Thyroid gland (tissue), 4 donors: Measurements from ENCODE around the gene GUCY2C. TPM values are rescaled to one million over a fixed set of nuclear protein-coding genes. Genes with fewer than 3 reads are reported as not detected.
"Not testable (repeated sequence)": the region's sequence is repeated elsewhere in the genome, so short reads cannot be mapped to it uniquely, and the experiment has no call there.

Source experiments
- DNase-seq, 2 donors: peaks; one replicate each; pipeline ENCODE4 v3.0.0-alpha.2; 2019
- H3K27ac ChIP-seq, 3 donors: fragments of 200-600 bp; sonication (generic); 1 replicate in 2 of 3; 2 replicates in 1 of 3; pipeline ENCODE4 v1.5.1; 2016 to 2019; ENCODE audit warnings: mild to moderate bottlenecking in 1 of 3, moderate library complexity in 1 of 3
- H3K27me3 ChIP-seq: fragments of 200-600 bp; sonication (generic); one replicate; pipeline ENCODE4 v1.5.1; 2019
- H3K36me3 ChIP-seq, 2 donors: fragments of 200-600 bp; sonication (generic); one replicate each; pipeline ENCODE4 v1.5.1; 2016 to 2019
- H3K4me1 ChIP-seq, 2 donors: fragments of 200-600 bp; sonication (generic); one replicate each; pipeline ENCODE4 v1.5.1; 2017 to 2019
- H3K4me3 ChIP-seq, 3 donors: fragments of 200-600 bp; sonication (generic); replicated peaks in 1 of 3; 1 replicate in 2 of 3; 2 replicates in 1 of 3; pipeline ENCODE4 v1.5.1; 2016; ENCODE audit warnings: mild to moderate bottlenecking in 1 of 3
- H3K9me3 ChIP-seq: fragments of 200-600 bp; sonication (generic); one replicate; pipeline ENCODE4 v1.5.1; 2017
- POLR2A ChIP-seq, 2 donors: fragments of 450-650 bp; IDR thresholded peaks; one replicate each; pipeline ENCODE4 v1.6.1; 2017; ENCODE audit warnings: antibody characterized with exemption in 2 of 2, mild to moderate bottlenecking in 2 of 2, moderate library complexity in 1 of 2
- WGBS, 2 donors: methylation state at CpG; one replicate each; pipeline ENCODE4 v1.1.5; 2017; 5-methylcytosine and 5-hydroxymethylcytosine counted together
- intact Hi-C: fragments of 100-400 bp; cut with DNase I; formaldehyde crosslinking; loops from one replicate; pipeline ENCODE4 v1.15.1; 2023
- total RNA-seq, 4 donors: library from RNA; depleted of rRNA; stranded (reverse); fragments of >200 nt; gene quantifications; one replicate each; pipeline ENCODE4 v1.2.3, GENCODE V29; 2016
- TF ChIP-seq, protein P1 (sequence below), 6 experiments: fragments of 200-600 bp in 3 of 6; fragments of 450-650 bp in 3 of 6; sonication (generic) in 3 of 6; IDR thresholded peaks; one replicate each; pipeline ENCODE4 v1.5.1; 2016 to 2019; ENCODE audit warnings: antibody characterized with exemption in 6 of 6, mild to moderate bottlenecking in 2 of 6, inconsistent platforms in 1 of 6, moderate library complexity in 1 of 6

The GUCY2C gene
- total RNA-seq, 4 donors from 2014 or later = not detected

DNA sequence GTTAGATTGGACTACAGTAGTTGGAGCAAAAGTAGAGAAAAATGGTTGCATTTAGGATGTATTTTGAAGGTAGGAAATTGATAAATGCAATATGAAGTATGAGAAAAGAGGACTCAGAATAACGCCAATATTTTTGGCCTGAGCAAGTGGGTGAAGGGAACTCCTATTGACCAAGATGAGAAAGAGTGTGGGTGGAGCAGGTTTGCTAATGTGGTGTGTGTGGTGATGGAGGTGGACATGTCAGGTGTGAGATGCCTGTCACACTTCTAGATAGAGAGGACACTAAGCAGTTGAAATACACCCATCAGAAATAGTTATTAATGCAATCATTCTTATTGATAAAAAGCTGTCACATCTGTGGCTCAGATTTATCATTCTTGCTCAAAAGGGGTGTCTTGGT lies 7.3 kb downstream of the GUCY2C start:
- no peak overlapping the region for H3K4me3 ChIP-seq
- intact Hi-C loops = no loop called here
- no peaks in the 10 kb centered on the region for H3K36me3 ChIP-seq
- no peak overlapping the region for H3K27ac ChIP-seq
- no peak for TF ChIP-seq POLR2A (IDR thresholded peaks at IDR 0.05)
- TF ChIP-seq, protein P1, sequence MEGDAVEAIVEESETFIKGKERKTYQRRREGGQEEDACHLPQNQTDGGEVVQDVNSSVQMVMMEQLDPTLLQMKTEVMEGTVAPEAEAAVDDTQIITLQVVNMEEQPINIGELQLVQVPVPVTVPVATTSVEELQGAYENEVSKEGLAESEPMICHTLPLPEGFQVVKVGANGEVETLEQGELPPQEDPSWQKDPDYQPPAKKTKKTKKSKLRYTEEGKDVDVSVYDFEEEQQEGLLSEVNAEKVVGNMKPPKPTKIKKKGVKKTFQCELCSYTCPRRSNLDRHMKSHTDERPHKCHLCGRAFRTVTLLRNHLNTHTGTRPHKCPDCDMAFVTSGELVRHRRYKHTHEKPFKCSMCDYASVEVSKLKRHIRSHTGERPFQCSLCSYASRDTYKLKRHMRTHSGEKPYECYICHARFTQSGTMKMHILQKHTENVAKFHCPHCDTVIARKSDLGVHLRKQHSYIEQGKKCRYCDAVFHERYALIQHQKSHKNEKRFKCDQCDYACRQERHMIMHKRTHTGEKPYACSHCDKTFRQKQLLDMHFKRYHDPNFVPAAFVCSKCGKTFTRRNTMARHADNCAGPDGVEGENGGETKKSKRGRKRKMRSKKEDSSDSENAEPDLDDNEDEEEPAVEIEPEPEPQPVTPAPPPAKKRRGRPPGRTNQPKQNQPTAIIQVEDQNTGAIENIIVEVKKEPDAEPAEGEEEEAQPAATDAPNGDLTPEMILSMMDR (IDR thresholded peaks at IDR 0.05) = no peak
- no peaks in the 10 kb centered on the region for H3K4me1 ChIP-seq
- no peak for DNase-seq
- H3K27me3 ChIP-seq = no peaks in the 10 kb centered on the region
- H3K9me3 ChIP-seq = no peaks in the 10 kb centered on the region
- WGBS, 2 donors = 96 to 97% methylated on average over 1 of the region's 1 CpG

DNA sequence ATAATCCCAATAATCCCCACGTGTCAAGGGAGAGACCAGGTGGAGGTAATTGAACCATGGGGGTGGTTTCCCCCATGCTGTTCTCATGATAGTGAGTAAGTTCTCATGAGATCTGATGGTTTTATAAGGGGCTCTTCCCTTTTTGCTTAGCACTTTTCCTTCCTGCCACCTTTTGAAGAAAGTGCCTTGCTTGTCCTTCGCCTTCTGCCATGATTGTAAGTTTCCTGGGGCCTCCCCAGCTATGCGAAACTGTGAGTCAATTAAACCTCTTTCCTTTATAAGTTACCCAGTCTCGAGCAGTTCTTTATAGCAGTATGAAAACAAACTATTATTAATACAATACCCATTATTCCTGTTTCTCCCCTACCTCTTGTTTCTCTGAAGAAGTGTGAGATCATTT lies 14.2 kb downstream of the GUCY2C start:
- DNase-seq, intact Hi-C loops, H3K27me3 ChIP-seq, H3K9me3 ChIP-seq, H3K4me1 ChIP-seq, H3K36me3 ChIP-seq, H3K4me3 ChIP-seq, H3K27ac ChIP-seq: not testable (repeated sequence)
- 83 to 84% methylated on average over 4 of the region's 4 CpGs for WGBS, 2 donors

DNA sequence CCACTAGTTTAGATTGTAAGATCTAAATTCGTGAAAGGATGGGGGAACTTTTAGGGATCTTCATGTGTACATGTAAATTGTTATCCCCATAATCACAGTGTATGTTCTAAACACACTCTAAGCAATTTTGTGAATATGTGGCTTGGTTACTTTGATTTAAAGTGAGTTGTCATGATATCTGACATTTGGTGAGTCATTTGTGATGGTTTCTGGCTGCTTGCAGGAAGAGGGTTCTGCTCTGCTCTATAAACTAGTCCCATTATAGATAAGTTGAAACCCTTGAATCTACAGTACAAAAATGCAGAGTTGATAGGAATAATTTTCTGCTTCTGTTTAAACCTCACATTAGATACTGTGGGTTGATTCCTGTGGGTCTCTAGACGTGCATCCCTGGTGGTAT lies 14.8 kb downstream of the GUCY2C start:
- Histone ChIP-seq H3K4me3 (no peak overlapping the region), H3K4me1 (no peaks in the 10 kb centered on the region), H3K27ac (no peak overlapping the region), H3K27me3 (no peaks in the 10 kb centered on the region), H3K9me3 (no peaks in the 10 kb centered on the region), H3K36me3 (no peaks in the 10 kb centered on the region)
- 80 to 88% methylated on average over 2 of the region's 2 CpGs for WGBS, 2 donors
- DNase-seq = no peak
- TF ChIP-seq, protein P1 (IDR thresholded peaks at IDR 0.05) = no peak
- TF ChIP-seq POLR2A (IDR thresholded peaks at IDR 0.05) = no peak
- intact Hi-C loops = no loop called here

DNA sequence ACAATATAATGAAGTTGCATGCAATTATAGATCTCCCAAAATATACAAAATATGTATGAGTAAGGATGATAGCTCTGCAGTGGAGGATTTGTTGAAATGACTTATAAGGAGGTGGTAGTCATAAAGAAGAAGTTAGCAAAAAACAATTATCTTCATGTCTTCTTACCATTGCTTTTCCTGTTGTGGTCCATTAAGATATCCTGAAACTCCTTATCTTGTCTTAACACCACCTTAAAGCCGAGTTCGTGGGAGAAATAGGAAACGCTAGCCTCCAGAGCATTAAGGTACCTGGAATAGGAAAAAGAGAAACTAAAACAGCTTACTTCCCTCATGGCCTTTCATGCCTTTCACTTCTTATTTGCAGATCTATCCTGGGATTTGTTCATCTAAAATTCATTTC lies 15.2 kb downstream of the GUCY2C start:
- TF ChIP-seq POLR2A (IDR thresholded peaks at IDR 0.05) = no peak
- TF ChIP-seq, protein P1 (IDR thresholded peaks at IDR 0.05) = no peak
- H3K27me3 ChIP-seq = no peaks in the 10 kb centered on the region
- no peak overlapping the region for H3K4me3 ChIP-seq
- no peak overlapping the region for H3K27ac ChIP-seq
- H3K36me3 ChIP-seq = no peaks in the 10 kb centered on the region
- 71 to 86% methylated on average over 3 of the region's 3 CpGs for WGBS, 2 donors
- DNase-seq = no peak
- no peaks in the 10 kb centered on the region for H3K9me3 ChIP-seq
- intact Hi-C loops = no loop called here
- H3K4me1 ChIP-seq = no peaks in the 10 kb centered on the region

DNA sequence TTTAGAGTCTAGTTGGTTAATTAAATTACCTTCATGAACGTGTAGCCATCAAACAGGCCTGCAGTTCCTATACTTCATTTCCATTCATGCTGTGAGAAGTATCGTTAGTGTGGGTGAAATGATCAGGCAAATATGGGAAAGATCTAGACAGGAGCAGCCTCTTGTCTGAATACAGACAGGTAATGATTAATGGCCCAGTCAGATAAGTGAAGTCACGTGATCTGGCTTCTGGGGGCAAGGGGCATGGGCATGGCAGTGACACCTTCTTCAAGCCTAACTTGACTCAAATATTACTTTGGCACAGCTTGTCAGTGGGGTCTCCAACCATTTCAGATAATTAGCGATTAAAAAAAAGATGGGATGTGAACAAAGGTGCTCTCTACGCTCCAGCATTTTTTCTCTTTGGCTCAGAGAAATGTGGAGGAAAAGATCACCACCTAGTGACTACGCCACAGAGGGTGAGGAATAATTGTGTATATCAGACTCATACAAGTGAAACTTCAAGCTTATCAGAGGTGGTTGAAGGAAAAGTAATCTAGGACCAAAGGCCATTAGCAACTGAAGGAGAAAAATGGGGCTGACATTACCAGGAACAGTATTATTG lies 17.8 kb downstream of the GUCY2C start:
- intact Hi-C loops = no loop called here
- no peak for DNase-seq
- no peak for TF ChIP-seq POLR2A (IDR thresholded peaks at IDR 0.05)
- TF ChIP-seq, protein P1 (IDR thresholded peaks at IDR 0.05) = no peak
- H3K27ac ChIP-seq = no peak overlapping the region
- no peaks in the 10 kb centered on the region for H3K9me3 ChIP-seq
- H3K4me1 ChIP-seq = no peaks in the 10 kb centered on the region
- H3K27me3 ChIP-seq = no peaks in the 10 kb centered on the region
- H3K36me3 ChIP-seq = no peaks in the 10 kb centered on the region
- 90 to 91% methylated on average over 6 of the region's 6 CpGs for WGBS, 2 donors
- no peak overlapping the region for H3K4me3 ChIP-seq

DNA sequence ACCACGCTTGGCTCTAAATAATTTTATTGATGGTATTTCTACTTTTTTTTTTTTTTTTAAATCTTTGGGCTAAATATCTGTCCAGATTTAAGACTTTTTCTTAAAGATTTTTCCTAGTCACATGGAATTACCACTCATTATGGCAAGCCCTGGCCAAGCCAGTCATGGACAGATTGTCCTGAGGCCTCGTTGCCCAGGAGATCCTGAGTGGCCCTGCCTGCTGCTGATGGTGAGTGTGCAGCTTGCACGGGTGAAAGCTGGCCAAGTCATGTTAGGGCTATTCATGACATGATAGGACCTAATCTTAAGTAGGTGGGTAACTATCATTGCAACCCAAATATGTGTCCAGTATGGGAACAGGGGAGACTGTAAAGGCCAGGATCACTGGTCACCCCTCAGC lies 27.8 kb downstream of the GUCY2C start:
- Histone ChIP-seq H3K9me3 (no peaks in the 10 kb centered on the region), H3K4me3 (no peak overlapping the region), H3K4me1 (no peaks in the 10 kb centered on the region), H3K27me3 (no peaks in the 10 kb centered on the region), H3K27ac (no peak overlapping the region), H3K36me3 (no peaks in the 10 kb centered on the region)
- WGBS, 2 donors = 87 to 92% methylated on average over 3 of the region's 3 CpGs
- TF ChIP-seq POLR2A (IDR thresholded peaks at IDR 0.05) = no peak
- TF ChIP-seq, protein P1 (IDR thresholded peaks at IDR 0.05) = no peak
- intact Hi-C loops = no loop called here
- no peak for DNase-seq
